Nephron (organoid): ENCODE results near the gene ECHDC1.
A peak's percentile ranks its signal among the peaks of the same experiment; 100 is the strongest.
"Not testable (repeated sequence)": the region's sequence is repeated elsewhere in the genome, so short reads cannot be mapped to it uniquely, and the experiment has no call there.

ENCODE experiments used
- H3K27ac Mint-ChIP-seq, 3 experiments: 2 replicates each; pipeline ENCODE4 v1.8.0; 2020; ENCODE audit warnings: mixed read lengths in 3 of 3, mild to moderate bottlenecking in 2 of 3, moderate library complexity in 1 of 3
- H3K27me3 Mint-ChIP-seq: 2 replicates; pipeline ENCODE4 v1.8.0; 2021; ENCODE audit warnings: low read depth, mild to moderate bottlenecking, moderate library complexity, mixed read lengths
- H3K36me3 Mint-ChIP-seq: 2 replicates; pipeline ENCODE4 v1.8.0; 2020; ENCODE audit warnings: low read depth, mixed read lengths
- H3K4me1 Mint-ChIP-seq: 2 replicates; pipeline ENCODE4 v1.8.0; 2020; ENCODE audit warnings: mixed read lengths
- H3K4me3 Mint-ChIP-seq, 3 experiments: 2 replicates each; pipeline ENCODE4 v1.8.0; 2020; ENCODE audit warnings: mild to moderate bottlenecking in 3 of 3, mixed read lengths in 3 of 3, moderate library complexity in 2 of 3
- H3K9me3 Mint-ChIP-seq: 2 replicates; pipeline ENCODE4 v1.8.0; 2020; ENCODE audit warnings: mixed read lengths
- TF ChIP-seq, protein P1 (sequence below), 3 experiments: fragments of 200-600 bp; sonication (generic); IDR thresholded peaks; one replicate each; pipeline ENCODE4 v1.5.0; 2021; ENCODE audit warnings: antibody characterized with exemption in 3 of 3; ENCODE audit not compliant: unreplicated experiment in 3 of 3

Gene ECHDC1

DNA sequence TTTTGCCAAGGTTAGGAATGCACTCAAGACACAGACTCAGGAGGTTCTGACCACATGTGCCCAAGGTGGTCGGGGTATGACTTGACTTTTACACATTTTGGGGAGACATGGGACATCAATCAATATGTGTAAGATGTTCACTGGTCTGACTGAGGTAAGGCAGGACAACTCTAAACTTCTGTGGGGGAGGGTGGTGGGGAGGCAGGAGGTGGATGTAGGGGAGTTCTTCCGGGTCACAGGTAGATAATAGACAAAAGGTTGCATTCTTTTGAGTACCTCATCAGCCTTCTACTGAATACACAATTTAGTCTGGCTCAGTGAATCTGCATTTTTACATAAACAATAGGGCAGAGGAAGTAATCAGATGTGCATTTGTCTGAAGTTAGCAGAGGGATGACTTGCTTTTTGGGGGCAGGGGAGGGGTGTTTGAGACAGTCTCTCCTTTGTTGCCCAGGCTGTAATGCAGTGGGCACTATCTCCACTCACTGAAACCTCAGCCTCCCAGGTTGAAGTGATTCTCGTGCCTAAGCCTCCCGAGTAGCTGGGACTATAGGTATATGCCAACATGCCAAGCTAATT lies 10.9 kb downstream of the ECHDC1 start:
- TF ChIP-seq, protein P1, sequence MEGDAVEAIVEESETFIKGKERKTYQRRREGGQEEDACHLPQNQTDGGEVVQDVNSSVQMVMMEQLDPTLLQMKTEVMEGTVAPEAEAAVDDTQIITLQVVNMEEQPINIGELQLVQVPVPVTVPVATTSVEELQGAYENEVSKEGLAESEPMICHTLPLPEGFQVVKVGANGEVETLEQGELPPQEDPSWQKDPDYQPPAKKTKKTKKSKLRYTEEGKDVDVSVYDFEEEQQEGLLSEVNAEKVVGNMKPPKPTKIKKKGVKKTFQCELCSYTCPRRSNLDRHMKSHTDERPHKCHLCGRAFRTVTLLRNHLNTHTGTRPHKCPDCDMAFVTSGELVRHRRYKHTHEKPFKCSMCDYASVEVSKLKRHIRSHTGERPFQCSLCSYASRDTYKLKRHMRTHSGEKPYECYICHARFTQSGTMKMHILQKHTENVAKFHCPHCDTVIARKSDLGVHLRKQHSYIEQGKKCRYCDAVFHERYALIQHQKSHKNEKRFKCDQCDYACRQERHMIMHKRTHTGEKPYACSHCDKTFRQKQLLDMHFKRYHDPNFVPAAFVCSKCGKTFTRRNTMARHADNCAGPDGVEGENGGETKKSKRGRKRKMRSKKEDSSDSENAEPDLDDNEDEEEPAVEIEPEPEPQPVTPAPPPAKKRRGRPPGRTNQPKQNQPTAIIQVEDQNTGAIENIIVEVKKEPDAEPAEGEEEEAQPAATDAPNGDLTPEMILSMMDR (IDR thresholded peaks at IDR 0.05; ENCODE audit: unreplicated experiment in 3 of 3): no peak
- H3K27me3 Mint-ChIP-seq: no peaks in the 10 kb centered on the region
- peaks cover 33% of the 10 kb centered on the region for H3K36me3 Mint-ChIP-seq
- no peak overlapping the region for H3K27ac Mint-ChIP-seq
- H3K9me3 Mint-ChIP-seq: no peaks in the 10 kb centered on the region
- H3K4me3 Mint-ChIP-seq: no peak overlapping the region
- no peaks in the 10 kb centered on the region for H3K4me1 Mint-ChIP-seq

DNA sequence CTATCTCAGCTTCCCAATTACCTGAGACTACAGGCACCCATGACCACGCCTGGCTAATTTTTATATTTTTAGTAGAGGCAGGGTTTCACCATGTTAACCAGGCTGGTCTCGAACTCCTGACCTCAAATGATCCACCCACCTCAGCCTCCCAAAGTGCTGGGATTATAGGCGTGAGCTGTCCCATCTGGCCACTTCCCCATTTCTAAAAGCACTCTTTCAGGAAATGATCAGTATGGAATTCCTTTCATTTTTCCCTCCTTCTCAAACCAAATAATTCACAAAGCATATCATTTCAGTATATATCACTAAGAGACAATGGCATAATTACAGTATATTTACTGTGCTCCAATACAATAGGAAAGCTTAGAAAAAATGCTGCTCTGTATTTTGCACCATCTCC lies 12.2 kb downstream of the ECHDC1 start:
- H3K9me3 Mint-ChIP-seq, H3K4me3 Mint-ChIP-seq, H3K4me1 Mint-ChIP-seq, H3K27me3 Mint-ChIP-seq: not testable (repeated sequence)
- Mint-ChIP-seq H3K36me3 (peaks cover 38% of the 10 kb centered on the region), H3K27ac (peak overlapping the region in 1 of 3 experiments; percentile 32)

DNA sequence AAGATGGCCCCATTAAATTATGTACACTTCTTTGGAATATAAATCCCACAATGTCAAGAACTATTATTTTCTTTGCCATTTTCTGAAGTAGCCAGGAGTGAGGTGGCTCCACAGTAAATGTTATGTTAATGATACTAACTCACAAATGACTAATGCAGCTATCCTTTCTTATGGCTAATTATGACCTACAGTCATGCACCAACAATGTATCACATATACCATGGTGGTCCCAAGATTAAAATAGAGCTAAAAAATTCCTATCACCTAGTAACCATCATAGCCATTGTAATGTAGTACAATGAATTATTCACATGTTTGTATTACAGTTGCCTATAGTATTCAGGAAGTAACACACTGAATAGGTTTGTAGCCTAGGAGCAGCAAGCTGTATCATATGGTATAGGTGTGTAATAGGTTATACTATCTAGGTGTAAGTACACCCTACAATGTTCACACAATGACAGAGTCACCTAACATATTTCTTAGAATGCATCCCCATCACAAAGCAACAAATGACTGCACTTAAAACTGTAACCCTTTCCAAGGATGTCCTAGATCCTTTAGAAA lies 15.3 kb downstream of the ECHDC1 start:
- no peak overlapping the region for H3K27ac Mint-ChIP-seq
- no peaks in the 10 kb centered on the region for H3K9me3 Mint-ChIP-seq
- H3K27me3 Mint-ChIP-seq: no peaks in the 10 kb centered on the region
- no peaks in the 10 kb centered on the region for H3K4me1 Mint-ChIP-seq
- TF ChIP-seq, protein P1 (IDR thresholded peaks at IDR 0.05; ENCODE audit: unreplicated experiment in 3 of 3): no peak
- H3K36me3 Mint-ChIP-seq: peaks cover 48% of the 10 kb centered on the region
- H3K4me3 Mint-ChIP-seq: no peak overlapping the region

DNA sequence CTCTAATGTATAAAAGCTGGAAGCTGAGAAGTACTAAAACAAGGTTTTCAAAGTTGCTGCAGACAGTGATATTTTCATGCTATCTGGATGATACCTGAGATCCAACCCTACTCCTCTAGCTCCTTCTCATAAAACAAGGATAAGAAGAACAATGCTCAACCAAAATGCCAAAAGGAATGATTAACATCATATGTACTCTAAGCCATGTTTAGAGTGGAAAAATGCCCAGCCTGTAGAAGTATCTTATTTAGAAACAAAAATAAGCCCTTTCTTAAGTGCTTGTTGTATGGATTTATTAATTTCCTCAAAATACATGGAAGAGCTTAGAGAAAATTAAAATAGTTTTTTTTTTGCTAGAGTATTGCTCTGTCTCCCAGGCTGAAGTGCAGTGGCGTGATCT lies 23.7 kb downstream of the ECHDC1 start:
- Mint-ChIP-seq H3K27me3 (no peaks in the 10 kb centered on the region), H3K9me3 (no peaks in the 10 kb centered on the region), H3K36me3 (peaks cover 43% of the 10 kb centered on the region), H3K4me1 (no peaks in the 10 kb centered on the region), H3K27ac (no peak overlapping the region), H3K4me3 (no peak overlapping the region)
- TF ChIP-seq, protein P1 (IDR thresholded peaks at IDR 0.05; ENCODE audit: unreplicated experiment in 3 of 3): no peak

DNA sequence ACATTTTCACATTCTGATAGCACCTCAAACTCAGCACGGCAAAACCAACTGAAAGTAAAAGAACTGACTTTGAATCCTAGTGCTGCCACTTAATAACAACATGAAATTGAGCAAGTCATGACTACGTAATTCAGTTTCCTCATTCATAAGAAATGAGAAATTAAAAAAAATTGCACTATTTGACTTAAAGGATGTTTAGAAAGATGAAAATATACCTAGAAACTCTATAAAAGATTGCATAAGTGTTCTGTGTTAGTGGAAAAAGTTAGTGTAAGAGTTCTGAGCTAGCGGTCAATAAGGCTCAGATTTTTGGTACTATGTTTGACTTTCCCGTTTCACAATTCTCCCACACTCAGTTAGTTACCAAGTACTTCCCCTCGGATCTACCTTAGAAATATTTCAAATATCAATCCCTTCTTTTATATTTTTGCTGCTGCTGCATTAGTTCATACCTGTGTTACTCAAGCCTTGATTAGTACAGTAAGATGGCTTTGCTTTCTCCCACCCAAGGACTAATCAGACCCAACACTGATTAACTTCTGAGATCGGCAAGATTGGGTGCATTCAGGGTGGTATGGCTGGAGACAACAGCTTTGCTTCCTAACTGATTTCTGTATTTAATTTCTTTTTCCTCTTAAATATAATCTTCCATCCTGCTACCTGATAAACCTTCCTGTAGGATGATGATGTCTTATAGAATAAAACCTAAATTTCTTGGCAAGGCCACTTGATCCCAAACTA lies 25.9 kb downstream of the ECHDC1 start:
- TF ChIP-seq, protein P1 (IDR thresholded peaks at IDR 0.05; ENCODE audit: unreplicated experiment in 3 of 3): no peak
- Mint-ChIP-seq H3K27ac (no peak overlapping the region), H3K36me3 (peaks cover 45% of the 10 kb centered on the region), H3K4me3 (no peak overlapping the region), H3K9me3 (no peaks in the 10 kb centered on the region), H3K4me1 (no peaks in the 10 kb centered on the region), H3K27me3 (no peaks in the 10 kb centered on the region)

DNA sequence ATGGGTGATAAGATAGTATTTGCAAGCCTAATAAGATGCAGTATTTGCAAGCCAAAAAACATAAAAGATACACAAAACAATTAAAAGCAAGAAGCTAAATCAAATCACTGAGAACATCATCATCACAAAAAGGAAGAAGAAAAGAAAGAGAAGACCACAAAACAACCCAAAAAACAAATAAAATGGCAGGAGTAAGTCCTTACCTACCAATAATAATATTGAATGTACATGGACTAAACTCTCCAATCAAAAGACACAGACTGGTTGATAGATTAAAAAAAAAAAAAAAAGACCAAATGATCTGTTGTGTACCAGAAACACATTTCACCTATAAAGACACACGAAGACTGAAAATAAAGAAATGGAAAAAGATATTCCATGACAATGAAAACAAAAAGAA lies 37.7 kb downstream of the ECHDC1 start:
- Mint-ChIP-seq H3K36me3 (peaks cover 70% of the 10 kb centered on the region), H3K9me3 (peaks cover 43% of the 10 kb centered on the region), H3K27me3 (no peaks in the 10 kb centered on the region), H3K27ac (no peak overlapping the region), H3K4me3 (no peak overlapping the region), H3K4me1 (peaks cover 7% of the 10 kb centered on the region)
- TF ChIP-seq, protein P1 (IDR thresholded peaks at IDR 0.05; ENCODE audit: unreplicated experiment in 3 of 3): no peak
